Retinal pigment epithelial cell (primary cell): ENCODE data around the gene PIGZ.

ENCODE experiments used
- DNase-seq: peaks from one replicate; pipeline ENCODE4 v3.0.0-alpha.2; 2010; ENCODE audit warnings: low read depth
- H3K4me3 ChIP-seq: 2 replicates; pipeline ENCODE4 v1.5.1; 2011; ENCODE audit warnings: mild to moderate bottlenecking, low read length, control low read depth, moderate library complexity
- CTCF ChIP-seq: conservative IDR thresholded peaks from 2 replicates; pipeline ENCODE4 v1.5.1; 2011; ENCODE audit warnings: low read depth, low read length, control low read depth, inconsistent platforms

Gene PIGZ

GRCh38 chr3:197006860-197007259 lies 38.2 kb upstream of the PIGZ start:
- no peak for TF ChIP-seq CTCF
- DNase-seq, result no peak
- no peak overlapping the region for H3K4me3 ChIP-seq

GRCh38 chr3:197006446-197006845 lies 37.8 kb upstream of the PIGZ start:
- no peak for TF ChIP-seq CTCF
- no peak for DNase-seq
- H3K4me3 ChIP-seq, result no peak overlapping the region

- no peak for TF ChIP-seq CTCF
These were observed 35.1 kb upstream of the PIGZ start for GRCh38 chr3:197003461-197004385.

GRCh38 chr3:197002701-197003454 lies 34.2 kb upstream of the PIGZ start:
- DNase-seq, result no peak
- peak overlapping the region; percentile 9 for H3K4me3 ChIP-seq
- TF ChIP-seq CTCF, result peak; percentile 51

More at GRCh38 chr3:197003461-197004385, 35.1 kb upstream of the PIGZ start:
- peak overlapping the region; percentile 46 for H3K4me3 ChIP-seq
- no peak for DNase-seq

GRCh38 chr3:197001972-197002700 lies 33.5 kb upstream of the PIGZ start:
- DNase-seq, result no peak
- H3K4me3 ChIP-seq, result peak overlapping the region; percentile 9
- TF ChIP-seq CTCF, result no peak

- no peak overlapping the region for H3K4me3 ChIP-seq
- DNase-seq, result no peak
- no peak for TF ChIP-seq CTCF
These were observed 32.7 kb upstream of the PIGZ start for GRCh38 chr3:197001106-197001971.
